ENCODE measurements around the gene CFAP77.

Gene CFAP77

GRCh38 chr9:132487351-132487791, 77.4 kb downstream of the CFAP77 start:
- in situ Hi-C loops (cut with MboI; ENCODE audit: low sequenced_read_pairs): no loop called here

- in situ Hi-C loops (cut with MboI; ENCODE audit: low sequenced_read_pairs): no loop called here
Measured at GRCh38 chr9:132487980-132488535, 78.0 kb downstream of the CFAP77 start.

GRCh38 chr9:132488626-132489025, 78.6 kb downstream of the CFAP77 start:
- in situ Hi-C loops (cut with MboI; ENCODE audit: low sequenced_read_pairs): no loop called here

- in situ Hi-C loops (cut with MboI; ENCODE audit: low sequenced_read_pairs): no loop called here
Measured at GRCh38 chr9:132489536-132489935, 79.5 kb downstream of the CFAP77 start.

GRCh38 chr9:132494857-132495256, 84.8 kb downstream of the CFAP77 start:
- in situ Hi-C loops (cut with MboI; ENCODE audit: low sequenced_read_pairs): no loop called here

GRCh38 chr9:132497731-132498130, 87.7 kb downstream of the CFAP77 start:
- in situ Hi-C loops (cut with MboI; ENCODE audit: low sequenced_read_pairs): no loop called here

GRCh38 chr9:132498531-132499210, 88.7 kb downstream of the CFAP77 start:
- in situ Hi-C loops (cut with MboI; ENCODE audit: low sequenced_read_pairs): no loop called here

- in situ Hi-C loops (cut with MboI; ENCODE audit: low sequenced_read_pairs): no loop called here
Measured at GRCh38 chr9:132499251-132499650, 89.2 kb downstream of the CFAP77 start.

- in situ Hi-C loops (cut with MboI; ENCODE audit: low sequenced_read_pairs): no loop called here
Measured at GRCh38 chr9:132500193-132500592, 90.2 kb downstream of the CFAP77 start.

- in situ Hi-C loops (cut with MboI; ENCODE audit: low sequenced_read_pairs): no loop called here
Measured at GRCh38 chr9:132502480-132502879, 92.5 kb downstream of the CFAP77 start.

- in situ Hi-C loops (cut with MboI; ENCODE audit: low sequenced_read_pairs): no loop called here
Measured at GRCh38 chr9:132503116-132503515, 93.1 kb downstream of the CFAP77 start.

- in situ Hi-C loops (cut with MboI; ENCODE audit: low sequenced_read_pairs): no loop called here
Measured at GRCh38 chr9:132504488-132504887, 94.5 kb downstream of the CFAP77 start.

GRCh38 chr9:132505991-132506655, 96.1 kb downstream of the CFAP77 start:
- in situ Hi-C loops (cut with MboI; ENCODE audit: low sequenced_read_pairs): no loop called here

GRCh38 chr9:132506977-132507669, 97.1 kb downstream of the CFAP77 start:
- in situ Hi-C loops (cut with MboI; ENCODE audit: low sequenced_read_pairs): no loop called here

GRCh38 chr9:132507670-132508469, 97.9 kb downstream of the CFAP77 start:
- in situ Hi-C loops (cut with MboI; ENCODE audit: low sequenced_read_pairs): no loop called here

- in situ Hi-C loops (cut with MboI; ENCODE audit: low sequenced_read_pairs): no loop called here
Measured at GRCh38 chr9:132509928-132510874, 100.2 kb downstream of the CFAP77 start.

GRCh38 chr9:132511191-132511999, 101.4 kb downstream of the CFAP77 start:
- in situ Hi-C loops (cut with MboI; ENCODE audit: low sequenced_read_pairs): no loop called here

- in situ Hi-C loops (cut with MboI; ENCODE audit: low sequenced_read_pairs): no loop called here
Measured at GRCh38 chr9:132513416-132513815, 103.4 kb downstream of the CFAP77 start.

Measured in hTERT RPE-1 (cell line).